H1 (cell line): Measurements from ENCODE around the gene CHMP6. TPM values are rescaled to one million over a fixed set of nuclear protein-coding genes. Genes with fewer than 3 reads are reported as not detected.

Source experiments
- HDAC2 ChIP-seq, 2 experiments: fragments of 300-600 bp in 1 of 2; sonication (generic) in 1 of 2; IDR thresholded peaks; 2 replicates each; pipeline ENCODE4 v1.6.1; 2011 to 2012; ENCODE audit warnings: low read depth in 2 of 2, low read length in 2 of 2, mild to moderate bottlenecking in 2 of 2, moderate library complexity in 2 of 2, borderline replicate concordance in 1 of 2, inconsistent platforms in 1 of 2
- POLR2AphosphoS5 ChIP-seq: IDR thresholded peaks from 2 replicates; pipeline ENCODE4 v1.6.1; 2011; ENCODE audit warnings: low read depth, low read length
- TAF7 ChIP-seq: optimal IDR thresholded peaks from 2 replicates; pipeline ENCODE3; 2011; ENCODE audit warnings: low read depth, mild to moderate bottlenecking, inconsistent platforms, low read length, moderate library complexity, borderline replicate concordance
- polyA plus RNA-seq, 7 experiments: library from polyadenylated mRNA; depleted of rRNA in 3 of 7; stranded (reverse) in 5 of 7; unstranded in 2 of 7; fragments of >200 nt in 5 of 7; fragments of 200-250 nt in 2 of 7; gene quantifications; 1 replicate in 5 of 7; 2 replicates in 1 of 7; 4 replicates in 1 of 7; pipeline versions ENCODE4 v1.2.1 to v1.2.3, GENCODE V29; 2011 to 2013; ENCODE audit warnings: missing spikeins in 2 of 7, mixed read lengths in 2 of 7
- total RNA-seq: library from RNA; stranded (reverse); fragmentation: NEBNext Ultra II Directional; extraction: Animal tissue kit (Norgen Biotek cat#: 25700); gene quantifications from 2 replicates; pipeline ENCODE4 v1.2.1, GENCODE V29; 2021

CHMP6 gene
- total and polyA plus RNA-seq, 2 of the 8 experiments (the other 6 are each of a cell fraction or from before 2014, with no cell fraction given): 15.7 to 24.3 TPM

DNA sequence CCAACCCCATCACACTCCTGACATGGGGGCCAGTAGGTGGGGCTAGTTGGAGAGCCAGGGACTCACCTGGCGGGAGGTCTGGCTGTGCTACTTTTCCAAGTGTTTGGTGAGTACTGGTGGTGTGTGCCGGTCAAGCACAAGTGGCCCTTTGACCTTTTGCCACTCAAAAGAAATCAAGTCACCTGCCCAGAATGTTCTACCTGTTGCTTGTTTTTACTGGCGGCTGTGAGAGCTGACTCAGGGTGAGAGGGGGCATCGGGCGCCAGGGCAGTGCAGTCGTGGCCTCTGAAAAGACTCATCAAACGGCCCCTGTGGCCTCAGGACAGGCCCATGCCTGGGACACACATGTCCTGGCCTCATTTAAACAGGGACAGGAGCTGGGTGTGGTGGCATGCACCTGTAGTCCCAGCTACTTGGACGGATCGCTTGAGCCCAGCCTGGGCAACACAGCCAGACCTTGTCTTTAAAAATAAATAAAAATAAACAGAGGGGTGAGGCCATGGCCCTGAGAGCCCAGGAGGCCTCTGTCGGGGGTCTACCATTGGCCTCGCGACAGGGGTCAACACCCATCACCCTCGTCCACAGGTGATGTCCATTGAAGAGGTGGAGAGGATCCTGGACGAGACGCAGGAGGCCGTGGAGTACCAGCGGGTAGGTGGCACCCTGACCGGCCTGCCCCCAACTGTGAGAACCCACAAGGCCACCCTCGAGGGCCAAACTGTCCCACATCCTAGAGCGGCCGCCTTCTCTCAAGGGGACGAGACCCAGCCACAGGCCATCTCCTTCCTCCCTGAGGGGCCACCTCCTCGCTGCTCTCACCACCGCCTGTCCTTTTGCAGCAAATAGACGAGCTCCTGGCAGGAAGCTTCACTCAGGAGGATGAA lies 5.0 kb downstream of the CHMP6 start (continued):
- TF ChIP-seq POLR2AphosphoS5 (no peak), TAF7 (no peak), HDAC2 (IDR thresholded peaks at IDR 0.05; ENCODE audit: borderline replicate concordance in 1 of 2, low read depth in 2 of 2, low read length in 2 of 2) (no peak)
